ENCODE results near the gene ARID5B.

- TF ChIP-seq, protein P1, sequence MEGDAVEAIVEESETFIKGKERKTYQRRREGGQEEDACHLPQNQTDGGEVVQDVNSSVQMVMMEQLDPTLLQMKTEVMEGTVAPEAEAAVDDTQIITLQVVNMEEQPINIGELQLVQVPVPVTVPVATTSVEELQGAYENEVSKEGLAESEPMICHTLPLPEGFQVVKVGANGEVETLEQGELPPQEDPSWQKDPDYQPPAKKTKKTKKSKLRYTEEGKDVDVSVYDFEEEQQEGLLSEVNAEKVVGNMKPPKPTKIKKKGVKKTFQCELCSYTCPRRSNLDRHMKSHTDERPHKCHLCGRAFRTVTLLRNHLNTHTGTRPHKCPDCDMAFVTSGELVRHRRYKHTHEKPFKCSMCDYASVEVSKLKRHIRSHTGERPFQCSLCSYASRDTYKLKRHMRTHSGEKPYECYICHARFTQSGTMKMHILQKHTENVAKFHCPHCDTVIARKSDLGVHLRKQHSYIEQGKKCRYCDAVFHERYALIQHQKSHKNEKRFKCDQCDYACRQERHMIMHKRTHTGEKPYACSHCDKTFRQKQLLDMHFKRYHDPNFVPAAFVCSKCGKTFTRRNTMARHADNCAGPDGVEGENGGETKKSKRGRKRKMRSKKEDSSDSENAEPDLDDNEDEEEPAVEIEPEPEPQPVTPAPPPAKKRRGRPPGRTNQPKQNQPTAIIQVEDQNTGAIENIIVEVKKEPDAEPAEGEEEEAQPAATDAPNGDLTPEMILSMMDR (IDR thresholded peaks at IDR 0.05) = no peak
- no peak for TF ChIP-seq EZH2 (IDR thresholded peaks at IDR 0.05; ENCODE audit: borderline replicate concordance, insufficient read depth, low read depth, low read length, poor library complexity, severe bottlenecking)
Measured at GRCh38 chr10:62022830-62023229, 121.3 kb downstream of the ARID5B start.

All from B cell (primary cell).